Epithelial cell of proximal tubule (primary cell): ENCODE results near the gene RASD2. TPM values are rescaled to one million over a fixed set of nuclear protein-coding genes. Genes with fewer than 3 reads are reported as not detected.

Experiments used
- DNase-seq: peaks from one replicate; pipeline ENCODE4 v3.0.0-alpha.2; 2011; ENCODE audit warnings: low read depth
- H3K4me3 ChIP-seq: 2 replicates; pipeline ENCODE4 v1.5.1; 2011; ENCODE audit warnings: low read depth, mild to moderate bottlenecking, low read length
- CTCF ChIP-seq: conservative IDR thresholded peaks from 2 replicates; pipeline ENCODE4 v1.5.1; 2012; ENCODE audit warnings: low read depth, mild to moderate bottlenecking, low read length
- total RNA-seq: library from RNA; depleted of rRNA; stranded (reverse); fragments of >200 nt; gene quantifications from 2 replicates; pipeline ENCODE4 v1.2.3, GENCODE V29; 2015

The RASD2 gene
- total RNA-seq, 1 donor from 2014 or later, result 0.12 TPM

GRCh38 chr22:35596821-35597220 lies 56.2 kb downstream of the RASD2 start:
- TF ChIP-seq CTCF, result no peak
- DNase-seq, result no peak

GRCh38 chr22:35597692-35598395 lies 57.2 kb downstream of the RASD2 start:
- DNase-seq, result no peak
- no peak for TF ChIP-seq CTCF
- no peak overlapping the region for H3K4me3 ChIP-seq

More at GRCh38 chr22:35596821-35597220, 56.2 kb downstream of the RASD2 start:
- H3K4me3 ChIP-seq, result no peak overlapping the region

DNA sequence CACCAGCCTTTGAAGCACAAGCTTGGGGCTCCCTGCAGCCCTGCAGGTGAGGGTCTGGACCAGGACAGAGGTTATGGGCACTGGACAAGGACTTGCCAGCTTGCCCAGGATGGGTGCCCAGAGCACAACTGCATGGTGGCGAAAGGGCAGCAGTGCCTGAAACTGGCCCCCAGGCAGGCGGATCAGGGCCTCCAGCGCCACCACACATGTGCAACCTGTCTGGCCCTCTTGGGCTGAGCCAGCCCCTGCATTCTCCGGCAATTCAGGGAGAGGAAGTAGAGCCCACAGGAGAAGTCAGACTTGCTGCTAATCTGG lies 57.7 kb downstream of the RASD2 start:
- TF ChIP-seq CTCF, result no peak
- no peak for DNase-seq
- H3K4me3 ChIP-seq, result no peak overlapping the region

GRCh38 chr22:35599364-35599763 lies 58.7 kb downstream of the RASD2 start:
- H3K4me3 ChIP-seq, result no peak overlapping the region
- no peak for DNase-seq
- TF ChIP-seq CTCF, result no peak

DNA sequence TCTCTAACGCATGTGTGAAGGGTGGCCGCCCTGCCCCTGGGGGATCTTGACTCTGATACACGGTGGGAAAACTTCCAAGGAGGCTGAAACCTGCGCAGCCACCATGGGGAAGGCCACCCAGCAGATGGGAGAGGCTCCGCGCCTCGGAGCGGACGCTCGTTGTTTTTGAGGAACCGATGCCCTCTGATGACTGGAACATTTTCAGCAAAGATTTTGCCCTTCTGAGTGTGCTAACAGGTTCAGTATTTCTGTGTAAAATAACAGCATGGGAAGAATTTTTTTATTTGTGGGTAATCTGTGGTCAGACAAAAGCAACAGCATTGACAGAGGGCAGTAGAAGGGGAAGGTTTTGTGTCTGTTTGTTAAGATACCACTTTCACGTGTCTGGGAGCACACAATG lies 59.8 kb downstream of the RASD2 start:
- no peak overlapping the region for H3K4me3 ChIP-seq
- no peak for DNase-seq
- TF ChIP-seq CTCF, result no peak

- H3K4me3 ChIP-seq, result no peak overlapping the region
- no peak for TF ChIP-seq CTCF
- DNase-seq, result no peak
Measured at GRCh38 chr22:35601013-35601580, 60.5 kb downstream of the RASD2 start.
